SU-DHL-6 (cell line): Measurements from ENCODE around the gene CCDC106.

Experiments used
- H2AFZ ChIP-seq: fragments of 200-600 bp; sonication (generic); 2 replicates; pipeline ENCODE4 v1.6.1; 2014; ENCODE audit warnings: low read depth, mild to moderate bottlenecking, moderate library complexity, mixed read lengths, antibody characterized with exemption, low read length; ENCODE audit not compliant: severe bottlenecking
- H3F3A ChIP-seq: fragments of 200-600 bp; shearing (Covaris generic); 2 replicates; pipeline ENCODE4 v1.6.0; 2016; ENCODE audit warnings: antibody characterized with exemption, mild to moderate bottlenecking; ENCODE audit not compliant: insufficient read depth
- H3K27ac ChIP-seq: fragments of 200-600 bp; sonication (generic); 2 replicates; pipeline ENCODE4 v1.5.1; 2016; ENCODE audit warnings: low read depth, mild to moderate bottlenecking, low read length, moderate library complexity, mixed read lengths
- H3K27me3 ChIP-seq: fragments of 200-600 bp; sonication (generic), shearing (Covaris generic); 2 replicates; pipeline ENCODE4 v1.6.0; 2014; ENCODE audit warnings: mild to moderate bottlenecking, low read length
- H3K36me3 ChIP-seq: fragments of 200-600 bp; sonication (generic); 2 replicates; pipeline ENCODE4 v1.6.1; 2014; ENCODE audit warnings: mild to moderate bottlenecking, low read length, mixed read lengths
- H3K4me2 ChIP-seq: fragments of 300-600, 200-600 bp; shearing (Covaris generic), sonication (generic); 2 replicates; pipeline ENCODE4 v1.6.0; 2014; ENCODE audit warnings: low read length, low read depth, mild to moderate bottlenecking; ENCODE audit not compliant: poor library complexity, severe bottlenecking
- H3K4me3 ChIP-seq: fragments of 200-600 bp; sonication (generic); 2 replicates; pipeline ENCODE4 v1.5.1; 2014; ENCODE audit warnings: antibody characterized with exemption, low read length, mild to moderate bottlenecking, mixed read lengths; ENCODE audit not compliant: insufficient read depth, poor library complexity, severe bottlenecking
- H3K79me2 ChIP-seq: fragments of 200-600 bp; sonication (generic); 2 replicates; pipeline ENCODE4 v1.6.1; 2014; ENCODE audit warnings: mild to moderate bottlenecking, low read length, moderate library complexity; ENCODE audit not compliant: insufficient read depth
- H3K9ac ChIP-seq: fragments of 200-600 bp; sonication (generic); 2 replicates; pipeline ENCODE4 v1.7.0; 2014; ENCODE audit warnings: mild to moderate bottlenecking, low read length
- H3K9me2 ChIP-seq: fragments of 200-600 bp; sonication (generic); replicated peaks from 2 replicates; pipeline ENCODE4 v1.6.1; 2014; ENCODE audit warnings: low read length; ENCODE audit not compliant: insufficient read depth
- H3K9me3 ChIP-seq: fragments of 200-600 bp; sonication (generic); 2 replicates; pipeline ENCODE4 v1.6.1; 2014; ENCODE audit warnings: low read length, mixed read lengths; ENCODE audit not compliant: insufficient read depth
- H4K20me1 ChIP-seq: fragments of 200-600 bp; sonication (generic); 2 replicates; pipeline ENCODE4 v1.6.1; 2014; ENCODE audit warnings: low read depth, mild to moderate bottlenecking, antibody characterized with exemption, low read length, moderate library complexity, mixed read lengths
- EZH2phosphoT487 ChIP-seq: fragments of 200-600 bp; sonication (generic), shearing (Covaris generic); conservative IDR thresholded peaks from 2 replicates; pipeline ENCODE4 v1.6.1; 2018; ENCODE audit warnings: mild to moderate bottlenecking, antibody characterized with exemption, low read length, moderate library complexity, mixed read lengths
- TF ChIP-seq, protein P1 (sequence below): fragments of 200-600 bp; sonication (generic); IDR thresholded peaks from one replicate; pipeline ENCODE4 v1.5.1; 2017; ENCODE audit warnings: antibody characterized with exemption, mild to moderate bottlenecking, low read length, moderate library complexity; ENCODE audit not compliant: insufficient read depth, poor library complexity, severe bottlenecking

The CCDC106 gene

DNA sequence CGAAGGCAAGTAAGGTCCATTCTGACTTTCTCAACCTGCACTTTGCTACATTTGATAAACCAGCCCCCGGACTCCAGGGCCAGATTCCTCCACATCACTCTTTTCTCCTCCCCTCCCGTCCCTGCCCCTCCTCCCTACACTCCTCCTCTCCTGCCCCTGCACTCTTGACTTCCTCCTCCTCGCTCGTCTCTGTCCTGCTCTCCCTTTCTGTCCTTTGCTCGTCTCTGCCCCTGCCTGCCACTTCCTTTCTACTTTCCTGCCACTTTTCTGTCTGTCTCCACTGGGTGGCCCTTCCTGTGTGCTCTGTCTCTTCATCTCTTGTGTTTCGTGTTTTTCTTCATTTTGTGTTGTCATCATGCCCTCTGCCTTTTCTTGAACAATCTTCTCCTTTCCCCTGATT lies 13.8 kb downstream of the CCDC106 start:
- peaks cover 97% of the 10 kb centered on the region for H3K79me2 ChIP-seq
- no peak overlapping the region for H2AFZ ChIP-seq
- no peaks in the 10 kb centered on the region for H3K9me3 ChIP-seq
- H3K9ac ChIP-seq = no peak overlapping the region
- H4K20me1 ChIP-seq = peaks cover 22% of the 10 kb centered on the region; the same call in 1 of the 2 replicates
- no peak overlapping the region for H3K4me3 ChIP-seq
- H3K27me3 ChIP-seq = no peaks in the 10 kb centered on the region
- H3K9me2 ChIP-seq = no peaks in the 10 kb centered on the region
- H3K27ac ChIP-seq = no peak overlapping the region
- H3F3A ChIP-seq = no peaks in the 10 kb centered on the region
- H3K4me2 ChIP-seq = no peak overlapping the region
- TF ChIP-seq, protein P1, sequence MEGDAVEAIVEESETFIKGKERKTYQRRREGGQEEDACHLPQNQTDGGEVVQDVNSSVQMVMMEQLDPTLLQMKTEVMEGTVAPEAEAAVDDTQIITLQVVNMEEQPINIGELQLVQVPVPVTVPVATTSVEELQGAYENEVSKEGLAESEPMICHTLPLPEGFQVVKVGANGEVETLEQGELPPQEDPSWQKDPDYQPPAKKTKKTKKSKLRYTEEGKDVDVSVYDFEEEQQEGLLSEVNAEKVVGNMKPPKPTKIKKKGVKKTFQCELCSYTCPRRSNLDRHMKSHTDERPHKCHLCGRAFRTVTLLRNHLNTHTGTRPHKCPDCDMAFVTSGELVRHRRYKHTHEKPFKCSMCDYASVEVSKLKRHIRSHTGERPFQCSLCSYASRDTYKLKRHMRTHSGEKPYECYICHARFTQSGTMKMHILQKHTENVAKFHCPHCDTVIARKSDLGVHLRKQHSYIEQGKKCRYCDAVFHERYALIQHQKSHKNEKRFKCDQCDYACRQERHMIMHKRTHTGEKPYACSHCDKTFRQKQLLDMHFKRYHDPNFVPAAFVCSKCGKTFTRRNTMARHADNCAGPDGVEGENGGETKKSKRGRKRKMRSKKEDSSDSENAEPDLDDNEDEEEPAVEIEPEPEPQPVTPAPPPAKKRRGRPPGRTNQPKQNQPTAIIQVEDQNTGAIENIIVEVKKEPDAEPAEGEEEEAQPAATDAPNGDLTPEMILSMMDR = no peak
- peaks cover 17% of the 10 kb centered on the region for H3K36me3 ChIP-seq

DNA sequence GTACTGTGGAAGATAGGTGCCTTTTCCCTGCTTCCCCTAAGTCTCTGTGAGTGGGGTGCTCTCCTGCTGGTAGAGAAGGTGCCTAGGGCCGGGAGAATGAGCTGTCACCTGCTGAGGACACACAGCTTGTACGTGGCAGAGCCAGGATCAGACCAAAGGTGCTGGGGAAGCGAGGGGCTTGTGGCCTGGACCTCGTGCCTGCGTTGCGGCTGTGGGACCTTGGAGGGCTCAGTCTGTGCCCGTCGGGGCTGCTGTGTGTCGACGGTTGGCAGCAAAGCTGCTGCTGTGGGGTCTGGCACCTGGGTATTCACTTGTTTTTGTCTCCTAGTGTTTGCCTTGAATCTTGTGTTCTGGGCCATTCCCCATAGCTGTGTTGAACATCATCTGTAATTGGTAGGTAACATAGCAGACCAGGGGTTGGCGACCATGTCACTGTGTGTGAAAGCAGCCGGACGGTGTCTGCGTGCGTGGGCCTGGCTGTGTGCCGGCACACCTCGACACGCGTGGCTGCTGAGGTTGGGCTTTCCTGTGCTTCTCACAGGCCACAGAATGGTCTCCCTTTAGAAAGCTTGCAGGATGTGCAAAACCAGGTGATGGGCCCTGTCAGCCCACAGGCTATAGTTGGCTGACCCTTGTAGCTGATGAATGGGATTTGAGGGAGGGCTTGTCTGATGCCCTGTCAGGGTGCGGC lies 16.0 kb downstream of the CCDC106 start:
- H3K9me2 ChIP-seq = no peaks in the 10 kb centered on the region
- no peaks in the 10 kb centered on the region for H3K9me3 ChIP-seq
- no peak overlapping the region for H2AFZ ChIP-seq
- H3K4me3 ChIP-seq = no peak overlapping the region
- peaks cover 17% of the 10 kb centered on the region; the same call in 1 of the 2 replicates for H3K36me3 ChIP-seq
- TF ChIP-seq, protein P1 = no peak
- H3K79me2 ChIP-seq = peaks cover 95% of the 10 kb centered on the region
- H3K9ac ChIP-seq = no peak overlapping the region
- H3F3A ChIP-seq = no peaks in the 10 kb centered on the region
- H3K27me3 ChIP-seq = no peaks in the 10 kb centered on the region
- peaks cover 11% of the 10 kb centered on the region; the same call in 1 of the 2 replicates for H4K20me1 ChIP-seq
- H3K4me2 ChIP-seq = no peak overlapping the region
- H3K27ac ChIP-seq = no peak overlapping the region

DNA sequence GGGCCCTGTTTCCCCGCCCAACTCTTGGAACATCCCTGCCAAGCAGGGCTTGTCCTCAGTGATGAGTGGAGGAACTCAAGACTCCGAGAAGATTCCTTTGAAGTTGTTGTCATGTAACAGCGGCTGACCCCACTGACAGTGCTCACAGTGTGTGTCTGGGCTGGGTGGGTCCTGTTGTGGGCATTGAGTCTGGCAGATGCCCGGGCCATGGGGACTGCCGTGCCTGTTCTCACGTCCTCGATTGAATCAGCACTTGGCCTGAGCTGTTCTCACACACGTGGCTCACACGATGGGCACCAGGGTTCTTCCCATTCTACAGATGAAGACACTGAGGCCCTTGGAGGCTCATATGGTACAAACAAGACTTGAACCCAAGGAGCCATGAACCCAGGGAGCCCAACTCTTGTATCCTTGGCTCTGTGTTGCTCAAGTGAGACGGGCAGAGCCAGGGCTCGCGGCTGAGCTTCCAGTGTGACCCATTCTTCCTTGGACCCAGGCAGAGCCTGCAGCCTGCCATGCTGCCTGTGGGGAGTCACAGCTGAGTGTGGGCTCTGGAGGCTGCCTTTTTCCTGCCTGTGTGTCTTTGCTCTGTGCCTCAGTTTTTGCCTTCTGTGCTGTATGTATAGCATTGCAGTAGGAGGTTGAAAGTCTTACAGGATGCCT lies 18.5 kb downstream of the CCDC106 start:
- H3K9me3 ChIP-seq = no peaks in the 10 kb centered on the region
- H3F3A ChIP-seq = no peaks in the 10 kb centered on the region
- no peak overlapping the region for H3K27ac ChIP-seq
- no peak overlapping the region for H3K4me2 ChIP-seq
- H3K9me2 ChIP-seq = no peaks in the 10 kb centered on the region
- no peak overlapping the region for H3K4me3 ChIP-seq
- H3K36me3 ChIP-seq = peaks cover 16% of the 10 kb centered on the region; the same call in 1 of the 2 replicates
- H2AFZ ChIP-seq = no peak overlapping the region
- peaks cover 16% of the 10 kb centered on the region; the same call in 1 of the 2 replicates for H4K20me1 ChIP-seq
- H3K79me2 ChIP-seq = peaks cover 92% of the 10 kb centered on the region
- no peak for TF ChIP-seq EZH2phosphoT487
- TF ChIP-seq, protein P1 = no peak
- H3K9ac ChIP-seq = no peak overlapping the region
- H3K27me3 ChIP-seq = no peaks in the 10 kb centered on the region
